SJSA1 (cell line): ENCODE measurements around the gene TRPV6. TPM values are rescaled to one million over a fixed set of nuclear protein-coding genes. Genes with fewer than 3 reads are reported as not detected.

Experiments used
- DNase-seq, 2 experiments: peaks; one replicate each; pipeline ENCODE4 v3.0.0-alpha.2; 2015 to 2020; ENCODE audit warnings: low spot score in 2 of 2, low read depth in 1 of 2
- H3K27ac ChIP-seq: fragments of 250-450 bp; sonication (Bioruptor Pico); 2 replicates; pipeline ENCODE4 v1.5.1; 2020; ENCODE audit warnings: mild to moderate bottlenecking, moderate library complexity
- H3K27me3 ChIP-seq: fragments of 250-450 bp; sonication (Bioruptor Pico); replicated peaks from 2 replicates; pipeline ENCODE4 v1.5.1; 2020; ENCODE audit warnings: mild to moderate bottlenecking, moderate library complexity
- H3K36me3 ChIP-seq: fragments of 250-450 bp; sonication (Bioruptor Pico); 2 replicates; pipeline ENCODE4 v1.5.1; 2020; ENCODE audit warnings: mild to moderate bottlenecking
- H3K4me1 ChIP-seq: fragments of 250-450 bp; sonication (Bioruptor Pico); replicated peaks from 2 replicates; pipeline ENCODE4 v1.6.1; 2021; ENCODE audit warnings: mild to moderate bottlenecking
- H3K4me3 ChIP-seq: fragments of 250-450 bp; sonication (Bioruptor Pico); 2 replicates; pipeline ENCODE4 v1.5.1; 2020; ENCODE audit warnings: mild to moderate bottlenecking
- H3K9me3 ChIP-seq: fragments of 250-450 bp; sonication (Bioruptor Pico); replicated peaks from 2 replicates; pipeline ENCODE4 v1.5.1; 2020; ENCODE audit warnings: mild to moderate bottlenecking
- total RNA-seq: library from RNA; depleted of rRNA; stranded (reverse); fragments of >200 nt; shearing (Covaris generic); gene quantifications from 2 replicates; pipeline ENCODE4 v1.2.3, GENCODE V29; 2014

Gene TRPV6
- total RNA-seq, 1 experiment from 2014 or later = not detected

DNA sequence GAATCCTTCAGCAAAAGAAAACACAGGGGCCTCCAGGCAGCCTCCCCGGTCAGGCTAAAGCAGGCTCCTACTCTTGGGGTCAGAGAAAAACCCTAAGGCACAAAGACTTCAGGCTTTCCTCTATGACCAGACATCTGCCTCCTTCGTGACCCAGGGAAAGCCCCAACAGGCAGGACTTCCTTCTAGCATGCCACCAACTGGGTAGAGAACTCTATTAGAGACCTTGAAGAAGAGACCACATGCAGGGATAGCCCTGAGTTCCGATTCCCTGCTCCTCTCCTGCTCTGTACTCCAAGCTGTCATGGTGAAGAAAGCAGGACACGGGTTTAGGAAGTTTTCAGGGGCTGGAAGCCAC is 1.3 kb downstream of the TRPV6 start:
- Histone ChIP-seq H3K9me3 (no peaks in the 10 kb centered on the region), H3K4me3 (no peak overlapping the region), H3K36me3 (no peaks in the 10 kb centered on the region), H3K27ac (no peak overlapping the region), H3K27me3 (peaks cover 11% of the 10 kb centered on the region), H3K4me1 (no peaks in the 10 kb centered on the region)
- peak in 1 of 2 experiments; percentile 13 for DNase-seq

DNA sequence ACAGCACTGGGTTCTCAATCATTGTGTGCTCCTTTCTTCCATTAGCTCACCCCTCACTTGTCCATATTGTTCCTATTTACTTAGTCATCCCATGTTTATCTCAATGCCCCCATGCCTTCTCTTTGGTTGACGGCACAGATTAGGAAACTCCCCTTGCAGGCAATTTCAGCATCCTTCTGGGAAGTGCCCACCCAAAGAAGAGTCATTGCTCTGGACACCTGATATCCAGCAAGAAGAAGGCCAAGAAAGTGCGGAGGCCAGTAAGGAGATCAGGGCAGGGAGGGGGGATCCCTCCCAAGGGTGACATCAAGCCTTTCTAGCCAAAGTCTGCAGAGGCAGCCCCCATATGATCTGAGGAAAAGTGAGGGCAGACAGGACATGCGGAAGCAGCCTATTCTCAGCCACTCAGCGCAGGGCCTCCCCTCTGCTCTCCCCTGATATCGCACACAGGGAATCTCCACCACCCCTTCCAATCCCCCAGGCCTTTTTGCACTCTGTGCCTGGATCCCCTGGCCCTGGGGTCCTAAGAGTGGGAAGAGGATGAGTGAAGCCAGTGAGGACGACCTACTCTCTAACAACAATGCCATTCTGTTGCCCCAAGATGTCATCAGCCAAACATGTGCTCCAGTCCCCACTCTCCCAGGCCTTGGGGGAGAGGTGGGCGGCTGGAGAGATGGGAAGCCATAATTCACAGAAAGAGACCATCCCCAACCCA is 1.8 kb downstream of the TRPV6 start:
- H3K27me3 ChIP-seq = peaks cover 15% of the 10 kb centered on the region
- peak in 1 of 2 experiments; percentile 9 for DNase-seq
- H3K4me1 ChIP-seq = no peaks in the 10 kb centered on the region
- H3K27ac ChIP-seq = no peak overlapping the region
- no peaks in the 10 kb centered on the region for H3K9me3 ChIP-seq
- H3K36me3 ChIP-seq = no peaks in the 10 kb centered on the region
- no peak overlapping the region for H3K4me3 ChIP-seq

DNA sequence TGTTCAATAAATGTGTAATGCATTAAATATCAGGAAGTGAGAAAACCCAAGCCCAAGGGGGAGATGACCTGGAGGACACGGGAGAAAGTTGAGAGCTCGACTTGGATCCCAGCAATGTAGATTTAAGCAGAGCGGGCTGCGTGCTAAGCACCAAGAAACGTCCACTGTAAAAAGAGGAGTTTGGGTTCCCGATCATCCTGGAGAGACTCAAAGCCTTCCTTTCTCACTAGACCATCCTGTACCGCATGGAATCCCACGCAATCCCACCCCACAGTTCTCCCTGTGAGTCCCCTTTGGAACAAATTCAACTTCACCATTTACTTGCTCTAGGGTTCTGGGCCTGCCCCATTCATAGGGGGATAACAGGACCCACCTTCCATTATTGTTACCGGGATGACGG is 2.4 kb downstream of the TRPV6 start:
- no peak overlapping the region for H3K27ac ChIP-seq
- no peak overlapping the region for H3K4me3 ChIP-seq
- no peaks in the 10 kb centered on the region for H3K4me1 ChIP-seq
- peaks cover 15% of the 10 kb centered on the region for H3K27me3 ChIP-seq
- H3K36me3 ChIP-seq = no peaks in the 10 kb centered on the region
- H3K9me3 ChIP-seq = no peaks in the 10 kb centered on the region
- peak in 1 of 2 experiments; percentile 14 for DNase-seq

DNA sequence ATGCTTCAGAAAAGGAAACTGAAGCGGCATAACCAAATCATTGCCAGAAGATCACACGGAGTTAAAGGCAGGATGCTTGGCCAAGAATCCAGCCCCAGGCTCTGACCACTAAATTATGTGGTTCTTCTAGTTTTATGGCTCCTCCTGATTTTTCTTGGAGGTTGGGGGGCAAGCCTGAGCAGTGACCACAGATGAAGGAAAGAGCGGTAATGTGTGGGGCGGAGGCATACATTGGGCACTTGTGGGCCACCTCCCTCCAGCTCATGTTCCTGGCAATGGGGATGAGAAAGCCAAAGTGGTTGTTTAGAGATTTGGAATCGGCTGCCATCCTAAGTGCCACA is 3.2 kb downstream of the TRPV6 start:
- H3K9me3 ChIP-seq = no peaks in the 10 kb centered on the region
- H3K36me3 ChIP-seq = no peaks in the 10 kb centered on the region
- no peak overlapping the region for H3K27ac ChIP-seq
- peaks cover 15% of the 10 kb centered on the region for H3K27me3 ChIP-seq
- H3K4me3 ChIP-seq = no peak overlapping the region
- peak in 1 of 2 experiments; percentile 9 for DNase-seq
- no peaks in the 10 kb centered on the region for H3K4me1 ChIP-seq

DNA sequence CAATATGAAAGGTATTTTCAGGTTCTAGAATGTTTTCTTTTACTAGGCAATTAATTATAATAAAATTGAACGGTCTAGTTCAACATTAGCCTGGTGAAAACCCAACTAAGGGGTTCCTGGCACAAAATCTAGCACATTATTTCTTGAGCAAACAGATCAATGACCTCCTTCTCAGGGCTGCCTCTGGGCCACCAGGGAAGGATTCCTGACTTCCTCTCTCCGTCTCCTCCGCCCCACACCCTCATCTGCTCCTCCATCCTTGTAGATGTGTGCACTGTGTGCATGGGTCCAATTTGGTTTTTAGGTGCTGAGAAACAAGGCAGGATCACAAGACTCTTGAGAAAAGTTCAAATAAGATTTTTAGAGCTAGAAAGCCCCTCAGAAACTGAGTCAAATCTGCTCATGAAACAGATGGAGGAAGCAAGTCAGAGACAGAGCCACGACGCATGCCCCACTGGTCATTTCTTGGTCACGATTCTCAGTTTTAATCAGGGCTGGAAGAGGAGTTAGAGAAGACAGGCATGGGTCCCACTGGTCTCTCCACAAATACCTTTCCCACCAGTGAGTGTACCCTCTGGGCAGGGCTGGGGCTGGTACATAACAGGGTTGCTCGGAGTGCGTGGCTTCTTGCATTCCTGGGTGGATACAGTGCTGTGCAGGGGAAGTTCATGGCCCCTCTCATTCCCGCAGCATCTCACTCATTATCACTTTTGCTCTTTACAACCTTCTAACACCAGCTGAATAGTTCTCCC is 3.8 kb downstream of the TRPV6 start:
- no peak overlapping the region for H3K27ac ChIP-seq
- no peaks in the 10 kb centered on the region for H3K36me3 ChIP-seq
- H3K4me3 ChIP-seq = no peak overlapping the region
- peak in 1 of 2 experiments; percentile 22 for DNase-seq
- H3K4me1 ChIP-seq = no peaks in the 10 kb centered on the region
- H3K27me3 ChIP-seq = peaks cover 15% of the 10 kb centered on the region
- H3K9me3 ChIP-seq = no peaks in the 10 kb centered on the region

DNA sequence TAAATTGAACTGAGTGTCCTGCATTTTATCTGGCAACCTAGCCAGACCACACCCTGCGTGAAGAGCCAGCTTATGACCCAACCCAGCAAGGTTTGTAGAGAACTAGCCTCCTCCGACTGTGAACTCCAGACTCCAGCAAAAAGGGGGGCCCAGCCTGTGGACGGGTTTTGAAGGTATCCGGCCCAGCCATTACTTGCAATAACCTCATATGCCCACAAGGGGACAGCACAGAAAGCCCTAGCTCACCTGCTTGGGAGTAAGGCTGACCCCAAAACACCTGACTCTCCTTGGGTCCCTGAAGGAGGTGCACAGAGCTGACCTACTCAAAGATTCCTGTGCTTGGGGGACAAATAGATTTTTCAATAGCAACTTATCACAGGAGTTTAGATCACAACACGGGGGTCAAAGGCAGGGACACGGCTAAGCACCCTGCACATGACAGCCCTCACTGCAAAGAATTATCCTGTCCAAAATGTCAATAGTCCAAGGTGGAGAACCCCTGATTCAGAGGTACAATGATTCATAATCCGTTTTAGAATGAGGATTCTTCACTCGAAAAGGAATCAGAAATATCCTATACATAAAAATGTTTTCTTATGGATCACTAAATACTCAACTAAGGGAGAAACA is 4.6 kb downstream of the TRPV6 start:
- peak; percentile 20 to 43 for DNase-seq
- Histone ChIP-seq H3K27ac (no peak overlapping the region), H3K9me3 (no peaks in the 10 kb centered on the region), H3K27me3 (peaks cover 15% of the 10 kb centered on the region), H3K36me3 (no peaks in the 10 kb centered on the region), H3K4me3 (no peak overlapping the region), H3K4me1 (no peaks in the 10 kb centered on the region)

DNA sequence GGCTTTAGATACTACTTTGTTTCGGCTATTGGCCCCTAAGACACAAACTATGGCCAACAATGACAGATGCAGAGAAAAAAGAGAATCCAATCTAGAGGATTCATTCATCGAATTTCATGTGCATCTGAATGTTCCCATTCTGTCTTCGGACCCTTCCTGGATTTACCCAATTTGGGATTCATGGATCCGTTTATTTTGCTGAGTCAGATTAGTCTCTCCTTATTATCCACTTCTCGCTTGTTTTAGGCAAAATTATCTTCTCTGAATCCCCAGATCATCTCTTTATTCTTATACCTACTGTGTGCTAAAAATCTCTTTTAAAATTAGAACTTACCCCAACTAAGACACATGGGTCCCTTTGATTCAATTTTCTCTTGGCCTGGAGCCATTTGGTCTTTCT is 6.5 kb downstream of the TRPV6 start:
- Histone ChIP-seq H3K4me3 (no peak overlapping the region), H3K4me1 (no peaks in the 10 kb centered on the region), H3K27me3 (peaks cover 15% of the 10 kb centered on the region), H3K9me3 (no peaks in the 10 kb centered on the region), H3K36me3 (no peaks in the 10 kb centered on the region), H3K27ac (no peak overlapping the region)
- no peak for DNase-seq

DNA sequence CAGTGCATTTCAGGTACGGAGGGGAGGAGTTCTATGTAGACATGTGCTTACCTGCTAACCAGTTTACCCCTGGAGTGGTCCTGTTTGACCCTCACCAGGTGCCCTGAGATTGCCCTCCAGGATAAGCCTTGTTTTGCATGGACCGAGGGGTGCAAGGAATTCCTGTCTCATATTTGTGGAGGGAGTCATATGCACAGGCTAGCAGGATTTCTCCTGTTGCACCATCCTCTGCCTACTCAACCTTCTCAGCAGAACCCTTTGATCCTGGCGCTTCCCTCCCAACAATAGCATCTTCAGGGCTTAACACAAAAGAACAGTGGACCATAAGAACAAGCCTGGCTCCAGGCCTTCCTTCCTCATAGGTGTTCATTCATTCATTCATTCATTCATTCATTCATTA is 7.2 kb downstream of the TRPV6 start:
- no peak for DNase-seq
- H3K27ac ChIP-seq = no peak overlapping the region
- H3K9me3 ChIP-seq = no peaks in the 10 kb centered on the region

DNA sequence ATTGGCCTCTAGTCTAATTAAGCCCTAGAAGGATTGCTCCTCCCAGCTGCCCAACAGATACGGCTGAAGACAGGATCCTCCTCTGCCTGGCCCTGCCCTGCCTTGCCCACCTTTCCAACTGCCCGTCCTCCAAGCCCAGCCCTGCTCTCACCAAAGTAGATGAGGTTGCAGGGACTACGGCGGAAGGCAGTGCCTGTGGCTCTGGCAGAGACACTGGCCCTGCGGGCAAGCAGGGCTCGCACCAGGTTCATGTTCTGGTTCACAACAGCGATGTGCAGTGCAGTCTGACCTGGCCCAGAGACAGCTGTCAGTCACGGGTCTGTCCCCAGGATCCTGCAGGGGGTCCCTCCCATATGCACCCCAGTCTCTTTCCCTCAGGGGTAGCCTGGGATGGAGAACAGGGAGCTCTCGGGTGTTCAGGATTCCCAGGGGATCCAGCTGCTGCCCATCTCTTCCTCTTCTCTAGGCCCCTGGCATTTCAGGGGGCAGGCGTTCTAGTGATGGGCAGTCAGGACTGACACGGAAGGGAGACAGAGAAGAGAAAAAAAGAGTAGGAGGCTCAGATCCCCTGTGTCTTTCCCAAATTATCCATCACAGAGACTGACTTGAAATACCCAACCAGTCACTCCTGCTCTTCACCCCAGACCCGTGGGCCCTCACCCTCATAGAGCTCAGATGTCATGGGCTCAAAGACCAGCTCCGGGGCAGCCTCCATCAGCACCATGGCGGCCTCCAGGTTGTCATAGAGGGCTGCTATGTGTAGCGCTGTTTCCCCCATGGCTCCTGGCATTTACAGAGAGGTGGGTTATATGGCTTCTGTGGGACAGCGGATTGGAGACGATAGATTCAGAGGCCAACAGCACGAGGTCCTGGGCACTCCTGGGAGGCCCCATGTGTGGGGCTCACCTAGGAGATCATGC is 8.3 kb downstream of the TRPV6 start:
- DNase-seq = no peak
- Histone ChIP-seq H3K4me1 (no peaks in the 10 kb centered on the region), H3K27me3 (peaks cover 15% of the 10 kb centered on the region), H3K4me3 (no peak overlapping the region), H3K9me3 (no peaks in the 10 kb centered on the region), H3K27ac (no peak overlapping the region), H3K36me3 (no peaks in the 10 kb centered on the region)

More for the DNA sequence above, 7.2 kb downstream of the TRPV6 start:
- Histone ChIP-seq H3K4me3 (no peak overlapping the region), H3K36me3 (no peaks in the 10 kb centered on the region), H3K27me3 (peaks cover 15% of the 10 kb centered on the region), H3K4me1 (no peaks in the 10 kb centered on the region)

DNA sequence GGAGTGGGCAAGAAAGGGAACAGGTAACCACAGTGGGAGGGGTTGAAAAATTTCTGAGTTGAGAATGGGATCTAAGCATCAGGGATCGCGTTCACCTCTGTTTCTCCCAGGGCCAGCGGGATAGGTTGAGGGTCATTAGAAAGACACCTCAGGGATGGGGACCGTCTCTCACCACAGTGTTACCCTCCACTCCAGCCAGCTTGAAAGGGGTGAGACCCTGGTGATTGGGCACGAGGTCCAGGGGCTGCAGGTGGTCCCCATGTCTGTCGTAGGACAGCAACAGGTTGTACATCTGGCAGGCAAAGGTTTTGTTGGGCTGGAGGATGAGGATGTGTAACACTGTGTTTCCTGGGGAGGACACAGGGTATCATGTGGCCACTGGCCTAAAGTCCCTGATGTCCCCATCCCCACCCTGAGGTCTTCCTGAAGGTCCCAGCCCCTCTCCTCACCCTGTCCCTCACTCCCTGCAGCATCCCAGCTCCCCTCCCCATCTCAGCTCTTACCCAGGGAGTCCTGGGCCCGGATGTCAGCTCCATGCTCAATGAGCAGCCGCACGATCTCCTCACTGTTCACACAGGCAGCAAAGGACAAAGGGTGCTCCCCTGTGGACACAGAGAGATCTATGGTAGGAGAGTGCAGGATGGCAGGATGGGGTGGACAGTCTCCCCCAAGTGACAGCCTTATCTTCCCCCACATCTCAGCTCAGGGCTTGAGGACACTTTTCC is 9.1 kb downstream of the TRPV6 start:
- Histone ChIP-seq H3K27ac (no peak overlapping the region), H3K27me3 (peaks cover 15% of the 10 kb centered on the region)

DNA sequence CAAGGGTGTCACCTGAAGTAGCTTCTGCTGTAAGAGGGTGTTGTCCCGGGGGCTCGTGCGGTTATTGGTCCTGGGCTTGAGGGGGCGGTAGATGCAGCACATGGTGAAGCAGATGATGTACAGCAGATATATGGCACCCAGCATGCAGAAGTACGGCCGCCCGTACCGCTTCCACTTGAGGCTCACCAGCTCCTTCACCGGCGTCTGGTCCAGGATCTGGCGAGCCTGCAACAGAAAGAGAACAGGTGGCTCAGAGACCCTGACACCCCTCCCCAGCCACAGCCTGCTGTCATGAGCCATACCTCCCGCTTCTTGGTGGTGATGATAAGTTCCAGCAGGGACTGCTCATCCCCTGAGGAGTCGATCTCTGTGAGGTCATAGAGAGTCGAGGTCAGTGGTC is 10.1 kb downstream of the TRPV6 start:
- DNase-seq = no peak
- Histone ChIP-seq H3K4me1 (no peaks in the 10 kb centered on the region), H3K9me3 (no peaks in the 10 kb centered on the region), H3K36me3 (no peaks in the 10 kb centered on the region), H3K27ac (no peak overlapping the region), H3K27me3 (peaks cover 10% of the 10 kb centered on the region), H3K4me3 (no peak overlapping the region)

More for the DNA sequence above, 9.1 kb downstream of the TRPV6 start:
- Histone ChIP-seq H3K9me3 (no peaks in the 10 kb centered on the region), H3K36me3 (no peaks in the 10 kb centered on the region), H3K4me1 (no peaks in the 10 kb centered on the region), H3K4me3 (no peak overlapping the region)
- DNase-seq = no peak

DNA sequence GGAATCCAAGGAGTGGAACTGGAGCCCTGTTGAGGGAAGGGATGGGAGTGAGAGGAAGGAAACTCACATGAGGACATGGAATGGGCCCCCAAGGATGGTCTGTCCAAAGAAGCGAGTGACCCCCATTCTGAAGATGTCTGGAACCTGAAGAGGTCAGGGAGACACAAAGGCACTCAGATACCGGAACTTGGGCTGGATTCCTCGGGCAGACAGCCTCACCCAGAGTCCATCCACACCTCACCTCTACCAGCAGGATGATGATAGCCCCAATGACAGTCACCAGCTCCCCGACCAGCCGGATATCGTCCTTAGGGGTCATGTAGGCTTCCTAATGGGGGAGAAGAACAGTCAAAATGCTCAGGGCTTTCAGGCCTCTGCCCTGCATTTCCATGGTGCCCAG is 10.7 kb downstream of the TRPV6 start:
- Histone ChIP-seq H3K4me3 (no peak overlapping the region), H3K4me1 (no peaks in the 10 kb centered on the region), H3K27me3 (peaks cover 5% of the 10 kb centered on the region), H3K27ac (no peak overlapping the region), H3K9me3 (no peaks in the 10 kb centered on the region), H3K36me3 (no peaks in the 10 kb centered on the region)
- no peak for DNase-seq

DNA sequence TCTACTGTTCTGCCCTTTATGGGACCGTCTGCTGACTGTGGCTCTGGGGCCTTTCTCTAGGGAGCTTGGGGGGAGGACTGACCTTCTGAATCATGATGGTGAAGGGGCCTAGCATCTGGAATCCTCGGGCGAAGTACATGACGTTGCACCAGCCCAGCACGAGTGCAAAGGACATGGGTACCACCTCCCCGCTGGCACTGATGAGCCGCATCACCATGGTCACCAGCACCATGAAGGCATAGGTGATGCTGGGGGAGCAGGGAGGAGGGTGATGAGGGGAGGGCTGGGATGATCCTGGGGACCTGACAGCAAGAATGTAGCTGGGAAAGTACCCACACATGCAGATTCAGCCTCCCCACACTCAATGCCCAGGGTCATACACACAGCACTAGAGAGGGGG is 11.1 kb downstream of the TRPV6 start:
- H3K4me1 ChIP-seq = no peaks in the 10 kb centered on the region
- H3K27ac ChIP-seq = no peak overlapping the region
- H3K4me3 ChIP-seq = no peak overlapping the region
- H3K27me3 ChIP-seq = peaks cover 4% of the 10 kb centered on the region; the same call in 1 of the 2 replicates
- H3K36me3 ChIP-seq = no peaks in the 10 kb centered on the region
- H3K9me3 ChIP-seq = no peaks in the 10 kb centered on the region
- DNase-seq = no peak
